GM12878 (cell line): ENCODE data around the gene CDC42EP1.

ENCODE experiments used
- ASH2L ChIP-seq: fragments of 300-600, 200-600 bp; sonication (generic); IDR thresholded peaks from 2 replicates; pipeline ENCODE4 v1.6.1; 2017; ENCODE audit warnings: low read depth, mild to moderate bottlenecking, borderline replicate concordance
- ATF3 ChIP-seq: IDR thresholded peaks from 2 replicates; pipeline ENCODE4 v1.6.1; 2011; ENCODE audit warnings: low read depth, mild to moderate bottlenecking, low read length, moderate library complexity, borderline replicate concordance; ENCODE audit errors: extremely low read depth
- CBX3 ChIP-seq: fragments of 200-600 bp; sonication (generic); IDR thresholded peaks from 2 replicates; pipeline ENCODE4 v1.6.1; 2016; ENCODE audit warnings: low read depth, borderline replicate concordance
- CHD2 ChIP-seq: IDR thresholded peaks from 2 replicates; pipeline ENCODE4 v1.6.1; 2011; ENCODE audit warnings: low read depth, low read length, improper control_type of control experiment, borderline replicate concordance
- ESRRA ChIP-seq: IDR thresholded peaks from 2 replicates; pipeline ENCODE4 v1.6.1; 2012; ENCODE audit warnings: mild to moderate bottlenecking, low read length, improper control_type of control experiment
- ETV6 ChIP-seq, 2 experiments: fragments of 450-650 bp in 1 of 2; IDR thresholded peaks in 1 of 2; conservative IDR thresholded peaks in 1 of 2; 2 replicates each; pipeline ENCODE4 v1.6.1; 2014; ENCODE audit warnings: antibody characterized with exemption in 1 of 2, borderline replicate concordance in 1 of 2, low read depth in 1 of 2, mild to moderate bottlenecking in 1 of 2, moderate library complexity in 1 of 2
- GABPA ChIP-seq: IDR thresholded peaks from 2 replicates; pipeline ENCODE4 v1.6.1; 2014; ENCODE audit warnings: antibody characterized with exemption, low read depth, mild to moderate bottlenecking, inconsistent platforms
- IRF3 ChIP-seq: fragments of 450-650 bp; IDR thresholded peaks from 2 replicates; pipeline ENCODE4 v1.6.1; 2014; ENCODE audit warnings: mild to moderate bottlenecking
- MXI1 ChIP-seq: fragments of 150-350 bp; IDR thresholded peaks from 2 replicates; pipeline ENCODE4 v1.6.1; 2011; ENCODE audit warnings: low read depth, mild to moderate bottlenecking, inconsistent platforms, low read length, improper control_type of control experiment
- POLR2A ChIP-seq: IDR thresholded peaks from 2 replicates; pipeline ENCODE4 v1.6.1; 2011; ENCODE audit warnings: low read depth, mild to moderate bottlenecking, low read length
- SP1 ChIP-seq: IDR thresholded peaks from one replicate; pipeline ENCODE4 v1.6.1; 2011; ENCODE audit warnings: low read depth, low read length
- SUZ12 ChIP-seq: fragments of 200-600 bp; sonication (generic); IDR thresholded peaks from one replicate; pipeline ENCODE4 v1.6.1; 2018; ENCODE audit warnings: antibody characterized with exemption, mild to moderate bottlenecking; ENCODE audit not compliant: unreplicated experiment
- TF ChIP-seq, protein P1 (sequence below): fragments of 450-650 bp; IDR thresholded peaks from 2 replicates; pipeline ENCODE4 v1.6.1; 2016; ENCODE audit warnings: mild to moderate bottlenecking, moderate library complexity, borderline replicate concordance
- TF ChIP-seq, protein P2 (sequence below): IDR thresholded peaks from 2 replicates; pipeline ENCODE4 v1.6.1; 2011; ENCODE audit warnings: mild to moderate bottlenecking, low read depth, low read length, moderate library complexity; ENCODE audit not compliant: insufficient replicate concordance

DNA sequence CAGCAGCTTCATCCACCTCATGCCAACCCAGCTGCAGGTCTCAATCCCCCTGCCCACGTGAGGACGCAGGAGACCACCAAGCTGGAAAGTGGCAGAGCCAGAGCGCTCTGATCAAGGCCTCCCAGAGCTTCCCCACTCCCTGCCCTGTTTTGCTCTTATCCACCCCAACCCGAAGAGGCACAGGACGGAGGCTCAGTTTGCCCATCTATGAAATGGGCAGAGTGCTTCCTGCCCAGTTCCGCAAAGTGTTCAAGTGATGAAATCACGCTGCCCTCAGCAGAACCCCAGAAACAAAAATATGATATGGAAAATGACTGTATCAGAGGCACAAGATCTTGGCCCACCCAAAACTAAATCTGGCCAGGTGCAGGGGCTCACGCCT, 11.7 kb downstream of the CDC42EP1 start:
- no peak for TF ChIP-seq ATF3
- TF ChIP-seq, protein P1, sequence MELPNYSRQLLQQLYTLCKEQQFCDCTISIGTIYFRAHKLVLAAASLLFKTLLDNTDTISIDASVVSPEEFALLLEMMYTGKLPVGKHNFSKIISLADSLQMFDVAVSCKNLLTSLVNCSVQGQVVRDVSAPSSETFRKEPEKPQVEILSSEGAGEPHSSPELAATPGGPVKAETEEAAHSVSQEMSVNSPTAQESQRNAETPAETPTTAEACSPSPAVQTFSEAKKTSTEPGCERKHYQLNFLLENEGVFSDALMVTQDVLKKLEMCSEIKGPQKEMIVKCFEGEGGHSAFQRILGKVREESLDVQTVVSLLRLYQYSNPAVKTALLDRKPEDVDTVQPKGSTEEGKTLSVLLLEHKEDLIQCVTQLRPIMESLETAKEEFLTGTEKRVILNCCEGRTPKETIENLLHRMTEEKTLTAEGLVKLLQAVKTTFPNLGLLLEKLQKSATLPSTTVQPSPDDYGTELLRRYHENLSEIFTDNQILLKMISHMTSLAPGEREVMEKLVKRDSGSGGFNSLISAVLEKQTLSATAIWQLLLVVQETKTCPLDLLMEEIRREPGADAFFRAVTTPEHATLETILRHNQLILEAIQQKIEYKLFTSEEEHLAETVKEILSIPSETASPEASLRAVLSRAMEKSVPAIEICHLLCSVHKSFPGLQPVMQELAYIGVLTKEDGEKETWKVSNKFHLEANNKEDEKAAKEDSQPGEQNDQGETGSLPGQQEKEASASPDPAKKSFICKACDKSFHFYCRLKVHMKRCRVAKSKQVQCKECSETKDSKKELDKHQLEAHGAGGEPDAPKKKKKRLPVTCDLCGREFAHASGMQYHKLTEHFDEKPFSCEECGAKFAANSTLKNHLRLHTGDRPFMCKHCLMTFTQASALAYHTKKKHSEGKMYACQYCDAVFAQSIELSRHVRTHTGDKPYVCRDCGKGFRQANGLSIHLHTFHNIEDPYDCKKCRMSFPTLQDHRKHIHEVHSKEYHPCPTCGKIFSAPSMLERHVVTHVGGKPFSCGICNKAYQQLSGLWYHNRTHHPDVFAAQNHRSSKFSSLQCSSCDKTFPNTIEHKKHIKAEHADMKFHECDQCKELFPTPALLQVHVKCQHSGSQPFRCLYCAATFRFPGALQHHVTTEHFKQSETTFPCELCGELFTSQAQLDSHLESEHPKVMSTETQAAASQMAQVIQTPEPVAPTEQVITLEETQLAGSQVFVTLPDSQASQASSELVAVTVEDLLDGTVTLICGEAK, result no peak
- TF ChIP-seq GABPA, result no peak
- no peak for TF ChIP-seq ETV6 (conservative IDR thresholded peaks at IDR 0.05 in 1 of 2, IDR thresholded peaks at IDR 0.05 in 1 of 2; ENCODE audit: borderline replicate concordance in 1 of 2, low read depth in 1 of 2)
- no peak for TF ChIP-seq IRF3
- no peak for TF ChIP-seq ESRRA
- TF ChIP-seq ASH2L, result no peak
- no peak for TF ChIP-seq MXI1
- no peak for TF ChIP-seq POLR2A
- TF ChIP-seq, protein P2, sequence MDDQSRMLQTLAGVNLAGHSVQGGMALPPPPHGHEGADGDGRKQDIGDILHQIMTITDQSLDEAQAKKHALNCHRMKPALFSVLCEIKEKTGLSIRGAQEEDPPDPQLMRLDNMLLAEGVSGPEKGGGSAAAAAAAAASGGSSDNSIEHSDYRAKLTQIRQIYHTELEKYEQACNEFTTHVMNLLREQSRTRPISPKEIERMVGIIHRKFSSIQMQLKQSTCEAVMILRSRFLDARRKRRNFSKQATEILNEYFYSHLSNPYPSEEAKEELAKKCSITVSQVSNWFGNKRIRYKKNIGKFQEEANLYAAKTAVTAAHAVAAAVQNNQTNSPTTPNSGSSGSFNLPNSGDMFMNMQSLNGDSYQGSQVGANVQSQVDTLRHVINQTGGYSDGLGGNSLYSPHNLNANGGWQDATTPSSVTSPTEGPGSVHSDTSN, result no peak
- no peak for TF ChIP-seq SUZ12
- no peak for TF ChIP-seq SP1
- TF ChIP-seq CHD2, result no peak
- no peak for TF ChIP-seq CBX3
